NCI-H2227 treated with DMSO at 0.1 percent for 48 hours (cell line): ENCODE data around the gene LCN15.
A peak's percentile ranks its signal among the peaks of the same experiment; 100 is the strongest.
"Not testable (repeated sequence)": the region's sequence is repeated elsewhere in the genome, so short reads cannot be mapped to it uniquely, and the experiment has no call there.

ENCODE experiments used
- DNase-seq: peaks from one replicate; lab custom pipeline; 2025; lab: John Stamatoyannopoulos, UW

LCN15 gene

GRCh38 chr9:136722093-136722968 is 42.0 kb downstream of the LCN15 start:
- DNase-seq = no peak

- no peak for DNase-seq
Measured at GRCh38 chr9:136721339-136722092, 42.8 kb downstream of the LCN15 start.

GRCh38 chr9:136720898-136721338 is 43.4 kb downstream of the LCN15 start:
- no peak for DNase-seq

- peak; percentile 40 for DNase-seq
Measured at GRCh38 chr9:136720251-136720897, 43.9 kb downstream of the LCN15 start.

GRCh38 chr9:136719195-136719880 is 45.0 kb downstream of the LCN15 start:
- no peak for DNase-seq

GRCh38 chr9:136718345-136719194 is 45.7 kb downstream of the LCN15 start:
- DNase-seq = no peak

- DNase-seq = no peak
Measured at GRCh38 chr9:136717399-136717798, 46.9 kb downstream of the LCN15 start.

- DNase-seq = no peak
Measured at GRCh38 chr9:136714893-136715274, 49.4 kb downstream of the LCN15 start.

GRCh38 chr9:136714096-136714892 is 50.0 kb downstream of the LCN15 start:
- no peak for DNase-seq

GRCh38 chr9:136713550-136713949 is 50.8 kb downstream of the LCN15 start:
- DNase-seq = no peak

GRCh38 chr9:136712690-136713544 is 51.4 kb downstream of the LCN15 start:
- DNase-seq = no peak

GRCh38 chr9:136711751-136712689 is 52.3 kb downstream of the LCN15 start, which contains the start of gene DIPK1B:
TSS of gene DIPK1B (plus strand) at chr9:136712572. CDS start at chr9:136712666, 94 bp downstream.
- peak; percentile 42 for DNase-seq

GRCh38 chr9:136711219-136711648 is 53.1 kb downstream of the LCN15 start:
- not testable (repeated sequence) for DNase-seq

- DNase-seq = no peak
Measured at GRCh38 chr9:136710543-136710942, 53.8 kb downstream of the LCN15 start.
